Measurements from ENCODE around the gene FICD. TPM values are rescaled to one million over a fixed set of nuclear protein-coding genes. Genes with fewer than 3 reads are reported as not detected.

Gene FICD
- total RNA-seq, result 4.9 and 5.3 TPM in 2 replicates

GRCh38 chr12:108514973-108515814 is at the start of gene FICD:
FICD (plus strand) TSS chr12:108515277; CDS start chr12:108516973, 1,696 bp downstream.

GRCh38 chr12:108560752-108561719 is 46.0 kb downstream of the FICD start, which contains the start of gene SART3:
SART3 (minus strand) TSS chr12:108561173; CDS start chr12:108561154, 19 bp downstream.

GRCh38 chr12:108562348-108563135 is 47.5 kb downstream of the FICD start, which contains the start of gene ISCU:
ISCU (plus strand) TSS chr12:108562596; CDS start chr12:108562623, 27 bp downstream.

Other genes with a start within 250 kb of the FICD start
- not detected in 2 replicates for gene CMKLR1, start 176.0 kb upstream of the FICD start, total RNA-seq
- 41.6 and 69.6 TPM in 2 replicates for gene SART3, start 45.9 kb downstream of the FICD start, total RNA-seq
- 95.5 and 117 TPM in 2 replicates for gene ISCU, start 47.3 kb downstream of the FICD start, total RNA-seq
- 0.32 and 0.76 TPM in 2 replicates for gene TMEM119, start 82.8 kb downstream of the FICD start, total RNA-seq
- 0.61 TPM in 1 of 2 replicates, not detected in the other for gene SELPLG, start 118.6 kb downstream of the FICD start, total RNA-seq
- 194 and 233 TPM in 2 replicates for gene CORO1C, start 216.2 kb downstream of the FICD start, total RNA-seq

All from epithelial cell of umbilical artery (primary cell).